HG03460 (cell line): Measurements from ENCODE around the gene PIP5K1C.
A peak's percentile ranks its signal among the peaks of the same experiment; 100 is the strongest.

Source experiments
- ATAC-seq: cut with Tn5 transposase; IDR thresholded peaks from one replicate; pipeline ENCODE4 v1.9.1; 2021; ENCODE audit not compliant: unreplicated experiment

The PIP5K1C gene

GRCh38 chr19:3700242-3701032 lies at the start of gene PIP5K1C:
PIP5K1C (minus strand) TSS chr19:3700468; CDS start chr19:3700390, 78 bp downstream.
- ATAC-seq = peak; percentile 66

GRCh38 chr19:3748965-3749364 lies 48.7 kb upstream of the PIP5K1C start:
- ATAC-seq = no peak

- ATAC-seq = no peak
Measured at GRCh38 chr19:3746371-3747056, 46.2 kb upstream of the PIP5K1C start.

GRCh38 chr19:3745363-3746045 lies 45.2 kb upstream of the PIP5K1C start:
- ATAC-seq = no peak

- ATAC-seq = no peak
Measured at GRCh38 chr19:3743486-3743885, 43.2 kb upstream of the PIP5K1C start.

GRCh38 chr19:3740431-3740830 lies 40.2 kb upstream of the PIP5K1C start:
- ATAC-seq = no peak

GRCh38 chr19:3738477-3739220 lies 38.4 kb upstream of the PIP5K1C start:
- no peak for ATAC-seq

- ATAC-seq = no peak
Measured at GRCh38 chr19:3737487-3738205, 37.4 kb upstream of the PIP5K1C start.

GRCh38 chr19:3736106-3736724 lies 35.9 kb upstream of the PIP5K1C start:
- no peak for ATAC-seq

- ATAC-seq = no peak
Measured at GRCh38 chr19:3734310-3734600, 34.0 kb upstream of the PIP5K1C start.

- ATAC-seq = no peak
Measured at GRCh38 chr19:3733549-3734309, 33.5 kb upstream of the PIP5K1C start.

GRCh38 chr19:3732108-3732507 lies 31.8 kb upstream of the PIP5K1C start:
- ATAC-seq = no peak

GRCh38 chr19:3730457-3730958 lies 30.2 kb upstream of the PIP5K1C start:
- no peak for ATAC-seq

GRCh38 chr19:3725640-3726310 lies 25.5 kb upstream of the PIP5K1C start:
- ATAC-seq = no peak

- no peak for ATAC-seq
Measured at GRCh38 chr19:3725121-3725520, 24.9 kb upstream of the PIP5K1C start.

- ATAC-seq = no peak
Measured at GRCh38 chr19:3723883-3724282, 23.6 kb upstream of the PIP5K1C start.

GRCh38 chr19:3723110-3723488 lies 22.8 kb upstream of the PIP5K1C start:
- no peak for ATAC-seq

- no peak for ATAC-seq
Measured at GRCh38 chr19:3722443-3723109, 22.3 kb upstream of the PIP5K1C start.
